Hepatocyte (in vitro differentiated cells): ENCODE results near the gene BCL2A1. TPM values are rescaled to one million over a fixed set of nuclear protein-coding genes. Genes with fewer than 3 reads are reported as not detected.

ENCODE experiments used
- DNase-seq: peaks from one replicate; pipeline ENCODE4 v3.0.0-alpha.2; 2016; ENCODE audit warnings: low spot score
- H2AFZ ChIP-seq: fragments of 200-600 bp; sonication (generic); 2 replicates; pipeline ENCODE4 v1.6.0; 2016; ENCODE audit warnings: antibody characterized with exemption, mild to moderate bottlenecking
- H3K27ac ChIP-seq: fragments of 200-600 bp; sonication (generic); 2 replicates; pipeline ENCODE4 v1.5.1; 2016; ENCODE audit warnings: mild to moderate bottlenecking
- H3K27me3 ChIP-seq: fragments of 200-600 bp; sonication (generic); 2 replicates; pipeline ENCODE4 v1.6.1; 2016
- H3K36me3 ChIP-seq: fragments of 200-600 bp; sonication (generic); replicated peaks from 2 replicates; pipeline ENCODE4 v1.5.1; 2016; ENCODE audit warnings: low read depth; ENCODE audit not compliant: insufficient read depth
- H3K4me1 ChIP-seq: fragments of 200-600 bp; sonication (generic); 2 replicates; pipeline ENCODE4 v1.5.1; 2016; ENCODE audit warnings: mild to moderate bottlenecking, moderate library complexity; ENCODE audit not compliant: insufficient read depth
- H3K4me2 ChIP-seq: fragments of 200-600 bp; sonication (generic); 2 replicates; pipeline ENCODE4 v1.6.0; 2016
- H3K4me3 ChIP-seq: fragments of 200-600 bp; sonication (generic); 2 replicates; pipeline ENCODE4 v1.5.1; 2016; ENCODE audit warnings: mild to moderate bottlenecking
- H3K79me2 ChIP-seq: fragments of 200-600 bp; sonication (generic); 2 replicates; pipeline ENCODE4 v1.6.0; 2017; ENCODE audit warnings: mild to moderate bottlenecking
- H3K9me2 ChIP-seq: fragments of 200-600 bp; sonication (generic); replicated peaks from 2 replicates; pipeline ENCODE4 v1.6.0; 2017; ENCODE audit warnings: mild to moderate bottlenecking; ENCODE audit not compliant: insufficient read depth
- H3K9me3 ChIP-seq: fragments of 200-600 bp; sonication (generic); 2 replicates; pipeline ENCODE4 v1.5.1; 2016; ENCODE audit warnings: low read depth, mild to moderate bottlenecking
- H4K20me1 ChIP-seq: fragments of 200-600 bp; sonication (generic); 2 replicates; pipeline ENCODE4 v1.6.0; 2016; ENCODE audit warnings: mild to moderate bottlenecking; ENCODE audit not compliant: insufficient read depth, poor library complexity, severe bottlenecking
- CTCF ChIP-seq: fragments of 200-600 bp; sonication (generic); IDR thresholded peaks from 2 replicates; pipeline ENCODE4 v1.5.1; 2016; ENCODE audit warnings: antibody characterized with exemption, mild to moderate bottlenecking; ENCODE audit not compliant: poor library complexity
- EZH2 ChIP-seq: fragments of 200-600 bp; sonication (generic); IDR thresholded peaks from 2 replicates; pipeline ENCODE4 v1.6.1; 2016; ENCODE audit warnings: antibody characterized with exemption, mild to moderate bottlenecking, borderline replicate concordance
- EZH2phosphoT487 ChIP-seq: fragments of 200-600 bp; sonication (generic); IDR thresholded peaks from one replicate; pipeline ENCODE4 v1.6.1; 2018; ENCODE audit warnings: antibody characterized with exemption, mild to moderate bottlenecking, low read depth, moderate library complexity; ENCODE audit not compliant: unreplicated experiment, severe bottlenecking
- WGBS: methylation state at CpG from one replicate; pipeline ENCODE4 v1.1.6; 2016; ENCODE audit warnings: low lambda C conversion rate; ENCODE audit errors: missing lambda C conversion rate; 5-methylcytosine and 5-hydroxymethylcytosine counted together
- polyA plus RNA-seq: library from polyadenylated mRNA; unstranded; fragments of >200 nt; fragmentation: Nextera tagmentation; extraction: Ambion mirVana; gene quantifications from 2 replicates; pipeline ENCODE4 v1.2.1, GENCODE V29; 2016
- total RNA-seq: library from RNA; depleted of rRNA; stranded (reverse); fragments of >200 nt; gene quantifications from 2 replicates; pipeline ENCODE4 v1.2.3, GENCODE V29; 2014

The BCL2A1 gene
- total and polyA plus RNA-seq, 2 experiments from 2014 or later, result 9.9 to 11.1 TPM

GRCh38 chr15:79954661-79955060, 16.3 kb downstream of the BCL2A1 start:
- no peak overlapping the region for H3K27ac ChIP-seq

GRCh38 chr15:79953951-79954444, 17.0 kb downstream of the BCL2A1 start:
- Histone ChIP-seq H3K27ac (no peak overlapping the region), H3K4me3 (no peak overlapping the region)

More at GRCh38 chr15:79954661-79955060, 16.3 kb downstream of the BCL2A1 start:
- no peak overlapping the region for H2AFZ ChIP-seq
- no peak overlapping the region for H3K4me3 ChIP-seq
- H3K9me3 ChIP-seq, result no peaks in the 10 kb centered on the region
- 98% methylated on average over 2 of the region's 2 CpGs for WGBS
- H3K79me2 ChIP-seq, result no peaks in the 10 kb centered on the region
- H3K4me2 ChIP-seq, result no peak overlapping the region
- no peaks in the 10 kb centered on the region for H3K27me3 ChIP-seq
- no peaks in the 10 kb centered on the region for H3K4me1 ChIP-seq
- DNase-seq, result no peak
- TF ChIP-seq EZH2phosphoT487 (no peak), CTCF (no peak), EZH2 (no peak)
- no peaks in the 10 kb centered on the region for H3K36me3 ChIP-seq
- H3K9me2 ChIP-seq, result no peaks in the 10 kb centered on the region
- H4K20me1 ChIP-seq, result no peaks in the 10 kb centered on the region

GRCh38 chr15:79952329-79952728, 18.7 kb downstream of the BCL2A1 start:
- Histone ChIP-seq H3K36me3 (no peaks in the 10 kb centered on the region), H2AFZ (no peak overlapping the region), H3K27me3 (no peaks in the 10 kb centered on the region), H3K27ac (no peak overlapping the region), H4K20me1 (no peaks in the 10 kb centered on the region), H3K79me2 (no peaks in the 10 kb centered on the region), H3K4me2 (no peak overlapping the region), H3K4me3 (no peak overlapping the region), H3K9me2 (no peaks in the 10 kb centered on the region), H3K9me3 (no peaks in the 10 kb centered on the region), H3K4me1 (no peaks in the 10 kb centered on the region)
- WGBS, result 92% methylated on average over 2 of the region's 2 CpGs
- TF ChIP-seq EZH2 (no peak), EZH2phosphoT487 (no peak), CTCF (no peak)
- no peak for DNase-seq

More at GRCh38 chr15:79953951-79954444, 17.0 kb downstream of the BCL2A1 start:
- Histone ChIP-seq H3K9me2 (no peaks in the 10 kb centered on the region), H3K9me3 (no peaks in the 10 kb centered on the region), H3K27me3 (no peaks in the 10 kb centered on the region), H3K4me2 (no peak overlapping the region), H3K4me1 (no peaks in the 10 kb centered on the region), H3K36me3 (no peaks in the 10 kb centered on the region), H3K79me2 (no peaks in the 10 kb centered on the region), H2AFZ (no peak overlapping the region), H4K20me1 (no peaks in the 10 kb centered on the region)
- no peak for TF ChIP-seq CTCF
- TF ChIP-seq EZH2, result no peak
- TF ChIP-seq EZH2phosphoT487, result no peak
- WGBS, result 75% methylated on average over 1 of the region's 1 CpG
- DNase-seq, result no peak
